NCI-H526 treated with DMSO at 0.1 percent for 48 hours (cell line): ENCODE measurements around the gene PCDH9.

Experiments used
- DNase-seq: peaks from one replicate; lab custom pipeline; 2025; lab: John Stamatoyannopoulos, UW

PCDH9 gene

DNA sequence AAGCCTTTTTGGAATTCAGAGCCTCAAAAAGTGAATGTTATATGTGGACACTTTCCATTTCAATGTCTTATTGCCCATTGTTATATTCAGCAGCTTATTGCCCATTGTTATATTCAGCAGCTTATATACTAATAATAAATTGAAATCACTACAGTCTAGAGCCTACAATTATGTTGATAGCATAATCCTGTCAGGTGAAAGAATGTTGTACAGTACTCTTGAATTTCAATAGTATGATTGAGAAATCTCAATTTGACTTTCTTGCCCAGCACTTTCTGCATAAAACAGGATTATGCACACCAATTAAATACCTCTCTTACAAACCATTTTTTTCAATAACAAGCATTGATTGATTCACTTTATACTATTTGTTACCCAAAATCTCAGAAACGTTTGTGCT is 260.8 kb downstream of the PCDH9 start:
- no peak for DNase-seq

GRCh38 chr13:66967811-66968597 is 262.1 kb downstream of the PCDH9 start:
- no peak for DNase-seq

DNA sequence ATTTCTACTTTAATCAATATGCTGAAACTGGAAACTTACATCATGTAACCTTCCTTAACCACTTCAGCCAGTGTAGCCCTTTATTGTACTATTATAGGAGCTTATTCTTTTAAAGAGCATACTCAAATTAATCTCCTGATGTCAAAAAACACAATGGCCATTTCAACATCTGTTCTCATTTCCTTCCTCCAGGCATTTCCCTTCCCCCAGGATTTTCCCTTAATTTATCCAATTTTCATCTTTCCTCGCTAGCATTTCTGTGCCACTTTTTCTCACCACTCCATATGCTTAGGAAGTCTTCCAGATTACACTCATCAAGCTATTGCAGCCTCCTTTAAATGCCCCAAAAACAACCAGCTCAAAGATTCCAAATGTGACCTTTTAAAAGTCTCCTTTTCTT is 265.0 kb downstream of the PCDH9 start:
- DNase-seq = no peak

DNA sequence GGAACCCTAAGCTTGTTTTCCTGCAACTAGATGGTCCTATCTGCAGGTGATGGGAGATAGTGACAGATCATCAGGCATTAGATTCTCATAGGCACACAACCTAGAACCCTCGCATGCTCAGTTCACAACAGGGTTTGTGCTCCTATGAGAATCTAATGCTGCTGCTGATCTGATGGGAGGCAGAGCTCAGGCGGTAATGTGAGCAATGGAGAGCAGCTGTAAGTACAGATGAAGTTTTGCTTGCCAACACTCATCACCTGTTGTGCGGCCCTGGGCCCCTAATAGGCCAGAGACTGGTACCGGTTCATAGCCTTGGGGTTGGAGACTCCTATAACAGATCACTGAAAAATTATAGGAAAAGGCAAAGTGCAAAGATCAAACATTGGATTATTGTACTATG is 267.2 kb downstream of the PCDH9 start:
- no peak for DNase-seq

GRCh38 chr13:66958611-66959010 is 271.5 kb downstream of the PCDH9 start:
- DNase-seq = no peak

DNA sequence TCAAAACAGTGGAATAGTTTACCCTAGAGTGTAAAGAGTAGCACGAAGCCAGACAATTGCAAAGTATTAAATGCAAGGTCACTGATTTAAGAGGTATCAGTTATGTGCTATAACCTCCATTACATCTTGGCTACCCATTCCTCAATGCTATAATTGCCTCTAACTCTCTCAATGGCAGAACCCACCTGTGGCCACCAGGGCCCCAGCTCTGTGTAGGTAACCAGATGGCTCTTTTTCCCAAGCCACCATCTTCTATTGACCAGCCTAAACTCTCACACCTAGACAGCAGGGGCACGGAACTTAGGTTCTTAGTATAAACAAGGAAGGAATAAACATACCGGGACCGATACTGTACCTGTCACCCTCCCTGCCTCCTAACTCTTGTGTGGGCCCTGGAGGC is 277.6 kb downstream of the PCDH9 start:
- no peak for DNase-seq

GRCh38 chr13:66951426-66951825 is 278.7 kb downstream of the PCDH9 start:
- DNase-seq = no peak

DNA sequence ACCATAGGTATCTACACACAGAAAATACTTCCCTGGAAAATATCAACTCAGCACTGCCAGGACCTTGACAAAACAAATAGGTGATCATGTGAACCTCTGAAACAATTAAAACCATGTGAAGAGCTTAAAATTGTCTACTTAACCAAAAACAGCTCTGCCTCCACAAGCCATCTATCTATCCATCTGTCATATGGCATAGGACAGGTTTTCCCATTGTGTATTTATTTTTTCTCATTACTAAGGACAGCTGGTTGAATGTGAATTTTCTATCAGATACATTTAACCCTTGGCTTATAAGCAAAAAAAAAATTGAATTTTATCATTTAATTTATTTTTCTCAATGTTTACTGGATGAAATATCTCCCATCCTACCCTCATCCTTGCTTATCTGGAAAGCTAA is 279.5 kb downstream of the PCDH9 start:
- no peak for DNase-seq

GRCh38 chr13:66948910-66949309 is 281.2 kb downstream of the PCDH9 start:
- DNase-seq = no peak

GRCh38 chr13:66943530-66943929 is 286.6 kb downstream of the PCDH9 start:
- DNase-seq = peak; percentile 15

- DNase-seq = no peak
Observed at GRCh38 chr13:66940113-66940512, 290.0 kb downstream of the PCDH9 start.

GRCh38 chr13:66937423-66937822 is 292.7 kb downstream of the PCDH9 start:
- DNase-seq = no peak

DNA sequence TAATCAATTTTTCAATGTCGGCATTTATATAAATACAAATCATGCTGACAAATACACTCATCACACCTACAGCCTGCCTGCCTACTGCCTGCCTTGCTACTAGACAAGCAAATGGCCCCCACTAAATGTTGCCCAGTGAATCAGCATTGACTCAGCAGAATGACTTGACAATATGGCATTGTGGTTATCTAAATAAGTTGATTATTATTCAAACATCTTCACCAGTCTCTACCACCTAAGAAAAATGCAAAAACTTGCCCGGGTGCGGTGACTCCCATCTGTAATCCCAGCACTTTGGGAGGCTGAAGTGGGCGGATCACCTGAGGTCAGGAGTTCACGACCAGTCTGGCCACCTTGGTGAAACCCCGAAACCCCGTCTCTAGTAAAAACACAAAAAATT is 296.1 kb downstream of the PCDH9 start:
- DNase-seq = no peak

- DNase-seq = no peak
Observed at GRCh38 chr13:66933527-66933926, 296.6 kb downstream of the PCDH9 start.

DNA sequence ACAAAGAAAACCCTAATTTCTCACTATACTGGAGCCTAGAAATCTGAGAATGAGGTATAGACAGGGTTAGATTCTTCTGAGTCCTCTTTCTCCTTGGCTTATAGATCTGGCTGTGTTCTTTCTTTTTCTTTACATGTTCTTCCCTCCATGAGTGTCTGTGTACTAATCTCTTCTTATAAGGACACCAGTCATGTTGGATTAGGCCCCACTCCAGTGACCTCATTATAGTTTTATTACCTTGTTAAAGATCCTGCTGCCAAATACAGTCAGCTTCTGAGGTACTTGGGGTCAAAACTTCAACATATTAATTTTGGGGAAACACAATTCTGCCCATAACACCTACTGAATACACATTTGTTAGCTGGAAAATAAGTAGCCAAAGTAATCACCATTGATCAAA is 302.6 kb downstream of the PCDH9 start:
- no peak for DNase-seq

- no peak for DNase-seq
Observed at GRCh38 chr13:66926851-66927524, 303.1 kb downstream of the PCDH9 start.

DNA sequence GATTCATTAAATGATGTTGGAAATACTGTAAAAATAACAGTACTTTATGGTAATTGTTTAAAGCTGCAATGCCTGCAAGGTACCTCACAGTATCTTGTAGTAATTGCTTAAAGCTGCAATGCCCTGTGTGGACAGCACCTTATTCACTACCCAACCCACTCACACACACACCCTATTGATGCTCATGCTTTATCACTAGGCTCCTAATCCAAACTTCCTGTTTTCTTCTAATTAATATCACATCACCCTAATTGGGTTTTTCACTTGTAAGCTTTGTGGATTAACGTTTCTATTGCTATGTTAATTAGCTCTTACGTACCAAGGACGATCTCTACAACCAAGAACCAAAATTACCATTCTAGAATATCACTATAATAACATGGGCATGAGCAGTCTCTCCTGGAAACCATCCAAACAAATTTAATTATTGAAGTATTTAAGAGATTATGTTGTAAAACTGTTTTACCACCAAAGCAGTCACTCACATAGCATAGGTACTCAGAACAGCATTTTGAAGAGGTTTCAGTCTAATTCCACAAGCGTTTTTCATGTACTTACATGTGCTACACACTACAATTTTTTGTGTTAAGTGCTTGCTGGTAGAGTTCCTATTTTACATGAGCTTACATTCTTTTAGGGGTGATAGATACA is 303.8 kb downstream of the PCDH9 start:
- no peak for DNase-seq

- no peak for DNase-seq
Observed at GRCh38 chr13:66922444-66922843, 307.7 kb downstream of the PCDH9 start.

GRCh38 chr13:66921437-66921836 is 308.7 kb downstream of the PCDH9 start:
- DNase-seq = peak; percentile 44

DNA sequence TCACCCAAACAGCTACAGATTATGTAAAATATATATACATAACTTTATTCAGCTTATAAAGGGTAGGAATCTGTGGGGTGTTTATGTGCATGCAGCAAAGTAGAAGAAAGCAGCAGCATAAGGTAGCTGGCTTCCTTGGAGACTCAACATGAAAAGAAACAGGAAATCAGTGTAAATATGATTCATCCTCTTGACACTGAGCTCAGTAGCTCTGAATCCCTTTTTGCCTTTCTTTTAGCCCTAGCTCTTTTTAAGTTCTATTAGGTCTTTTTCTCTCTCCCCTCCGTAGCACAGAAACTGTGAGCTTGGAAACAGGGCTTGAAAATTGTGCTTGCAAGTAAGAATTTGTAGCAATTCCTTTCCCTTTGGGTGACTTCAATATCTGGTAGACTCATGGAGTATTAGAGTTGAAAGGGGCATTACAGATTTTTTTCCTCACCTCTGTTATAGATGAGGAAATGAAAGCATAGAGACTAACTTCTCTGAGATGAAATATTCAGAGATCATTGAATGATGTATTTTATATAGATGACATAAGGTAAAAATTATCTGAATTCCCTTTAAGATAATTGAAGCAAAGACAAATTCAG is 314.4 kb downstream of the PCDH9 start:
- no peak for DNase-seq

DNA sequence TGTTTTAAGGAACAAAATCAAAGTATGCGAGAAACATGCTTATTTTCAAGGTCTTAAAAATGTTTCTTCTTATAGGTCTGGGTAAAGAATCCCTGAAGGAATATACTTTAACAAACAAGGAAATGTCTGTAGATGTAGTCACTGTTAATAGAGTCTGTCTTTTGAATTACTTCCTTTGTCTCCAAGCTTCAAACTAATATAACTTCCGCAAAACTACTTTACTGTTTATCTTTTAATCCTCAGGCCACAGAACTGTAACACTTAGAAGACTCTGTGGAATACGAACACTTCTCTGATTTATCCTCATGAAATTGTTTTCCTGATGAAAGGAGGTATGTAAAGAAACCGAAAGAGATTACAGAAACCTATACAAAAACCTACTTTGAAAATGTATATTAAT is 316.0 kb downstream of the PCDH9 start:
- no peak for DNase-seq

DNA sequence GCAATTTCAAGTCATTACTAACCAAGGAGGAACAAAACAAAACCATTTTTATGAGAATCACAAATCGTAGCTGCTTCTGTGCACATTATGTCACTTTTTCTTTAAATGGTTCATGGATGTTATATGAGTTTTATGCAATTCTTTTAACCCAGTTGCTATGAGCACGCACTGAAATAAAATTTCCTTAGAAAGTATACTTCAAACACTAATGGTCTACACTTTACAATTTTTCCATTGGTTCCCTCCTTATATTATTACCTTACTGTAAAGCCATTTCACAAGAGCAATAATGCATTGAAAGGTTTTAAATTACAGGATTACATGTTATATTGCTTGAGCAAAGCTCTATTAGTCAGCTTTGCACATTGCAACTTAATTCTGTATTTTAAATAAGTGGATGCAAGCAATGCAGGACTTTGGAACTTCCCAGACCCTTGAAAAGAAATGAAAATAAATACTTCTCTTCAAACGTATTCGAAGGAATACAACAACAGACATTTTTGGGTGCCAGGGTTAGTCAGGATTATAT is 318.7 kb downstream of the PCDH9 start:
- no peak for DNase-seq

- DNase-seq = no peak
Observed at GRCh38 chr13:66899955-66900354, 330.2 kb downstream of the PCDH9 start.
